OCI-LY7 (cell line): ENCODE data around the gene ERCC4. TPM values are rescaled to one million over a fixed set of nuclear protein-coding genes. Genes with fewer than 3 reads are reported as not detected.

Source experiments
- BruUV-seq: library from RNA; stranded (reverse); fragments of 400-500 nt; replicated peaks from 2 replicates; lab custom pipeline; 2021; lab: Mats Ljungman, UMichigan
- CTCF ChIA-PET: fragments of 300-600 bp; sonication (Branson Sonifier 250); formaldehyde crosslinking; loops from one replicate; lab custom pipeline; 2022; ENCODE audit warnings: antibody characterized with exemption; ENCODE audit not compliant: unreplicated experiment; lab: Charles Lee
- POLR2A ChIA-PET: fragments of 300-600 bp; sonication (Branson Sonifier 250); formaldehyde crosslinking; loops from one replicate; lab custom pipeline; 2022; ENCODE audit warnings: antibody characterized with exemption; lab: Charles Lee
- DNase-seq: peaks from one replicate; pipeline ENCODE4 v3.0.0-alpha.2; 2015; ENCODE audit warnings: low spot score
- H2AFZ ChIP-seq: fragments of 200-600 bp; sonication (generic), shearing (Covaris generic); 2 replicates; pipeline ENCODE4 v1.6.1; 2014; ENCODE audit warnings: mild to moderate bottlenecking, antibody characterized with exemption, low read length, moderate library complexity
- H3K27ac ChIP-seq: fragments of 200-600 bp; sonication (generic); 2 replicates; pipeline ENCODE4 v1.5.1; 2014; ENCODE audit warnings: mixed run types, low read depth, mild to moderate bottlenecking, moderate library complexity, low read length, inconsistent platforms; ENCODE audit not compliant: poor library complexity, severe bottlenecking
- H3K36me3 ChIP-seq: fragments of 200-600 bp; sonication (generic); 2 replicates; pipeline ENCODE4 v1.6.1; 2014; ENCODE audit warnings: mild to moderate bottlenecking, antibody characterized with exemption, low read length, moderate library complexity, mixed read lengths; ENCODE audit not compliant: insufficient read depth
- H3K4me1 ChIP-seq: fragments of 200-600 bp; sonication (generic); 2 replicates; pipeline ENCODE4 v1.5.1; 2014; ENCODE audit warnings: mild to moderate bottlenecking, low read length; ENCODE audit not compliant: insufficient read depth, poor library complexity, severe bottlenecking
- H3K4me2 ChIP-seq: fragments of 200-600 bp; sonication (generic); 2 replicates; pipeline ENCODE4 v1.6.1; 2014; ENCODE audit warnings: mild to moderate bottlenecking, low read length
- H3K4me3 ChIP-seq: fragments of 200-600 bp; sonication (generic); 2 replicates; pipeline ENCODE4 v1.5.1; 2014; ENCODE audit warnings: mild to moderate bottlenecking, low read depth, low read length; ENCODE audit not compliant: poor library complexity, severe bottlenecking
- H3K79me2 ChIP-seq: fragments of 200-600 bp; sonication (generic); 2 replicates; pipeline ENCODE4 v1.6.1; 2016; ENCODE audit warnings: low read depth, mild to moderate bottlenecking, low read length, moderate library complexity, mixed read lengths; ENCODE audit not compliant: insufficient read depth
- H3K9me2 ChIP-seq: fragments of 200-600 bp; sonication (generic); 2 replicates; pipeline ENCODE4 v1.6.1; 2016; ENCODE audit warnings: mild to moderate bottlenecking, low read length, mixed read lengths; ENCODE audit not compliant: insufficient read depth
- H3K9me3 ChIP-seq: fragments of 200-600 bp; sonication (generic); 2 replicates; pipeline ENCODE4 v1.6.1; 2014; ENCODE audit warnings: mild to moderate bottlenecking, mixed run types, low read length, mixed read lengths
- H4K20me1 ChIP-seq: fragments of 200-600 bp; sonication (generic); 2 replicates; pipeline ENCODE4 v1.6.1; 2014; ENCODE audit warnings: mild to moderate bottlenecking, antibody characterized with exemption, low read length, moderate library complexity, mixed read lengths; ENCODE audit not compliant: insufficient read depth
- EZH2phosphoT487 ChIP-seq: fragments of 200-600 bp; sonication (generic); IDR thresholded peaks from 2 replicates; pipeline ENCODE4 v1.6.1; 2018; ENCODE audit warnings: low read depth, borderline replicate concordance, mild to moderate bottlenecking, mixed run types, antibody characterized with exemption, low read length, moderate library complexity, mixed read lengths
- intact Hi-C: fragments of 100-400 bp; cut with micrococcal nuclease; formaldehyde crosslinking; loops from one replicate; pipeline ENCODE4 v1.10.0; 2022; ENCODE audit not compliant: unreplicated experiment
- total RNA-seq, 2 experiments: library from RNA; depleted of rRNA in 1 of 2; stranded (reverse); fragments of >200 nt in 1 of 2; shearing (Covaris generic) in 1 of 2; gene quantifications; 2 replicates each; pipeline ENCODE4 v1.2.3, GENCODE V29; 2014 to 2022
- TF ChIP-seq, protein P1 (sequence below): fragments of 200-600 bp; sonication (generic); conservative IDR thresholded peaks from 2 replicates; pipeline ENCODE4 v1.5.1; 2014; ENCODE audit warnings: mild to moderate bottlenecking, antibody characterized with exemption, low read length, moderate library complexity, mixed read lengths

Gene ERCC4
- total RNA-seq, 2 experiments from 2014 or later, result 7.3 to 21.6 TPM

DNA sequence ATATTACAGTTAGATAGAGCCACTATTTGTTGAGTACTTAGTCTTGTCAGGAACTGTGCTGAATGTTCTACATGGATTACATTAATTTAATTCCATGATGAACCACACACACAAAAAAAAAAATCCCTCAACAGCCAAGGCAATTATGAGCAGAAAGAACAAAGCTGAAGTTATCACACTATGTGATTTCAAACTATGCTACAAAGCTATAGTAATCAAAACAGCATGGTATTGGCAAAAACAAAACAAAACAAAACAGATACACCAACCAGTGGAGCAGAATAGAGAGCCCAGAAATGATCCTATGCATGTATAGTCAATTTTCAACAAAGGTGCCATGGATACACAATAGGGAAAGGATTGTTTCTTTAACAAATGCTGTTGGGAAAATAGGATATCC lies 8.1 kb upstream of the ERCC4 start:
- Histone ChIP-seq H3K4me2 (no peak overlapping the region), H3K9me3 (peaks cover 11% of the 10 kb centered on the region), H3K4me3 (no peak overlapping the region), H3K27ac (no peak overlapping the region), H3K9me2 (no peaks in the 10 kb centered on the region), H4K20me1 (no peaks in the 10 kb centered on the region), H2AFZ (no peak overlapping the region), H3K79me2 (no peaks in the 10 kb centered on the region), H3K4me1 (peaks cover 7% of the 10 kb centered on the region), H3K36me3 (no peaks in the 10 kb centered on the region)
- ChIA-PET POLR2A (no interaction called here), CTCF (no interaction called here)
- intact Hi-C loops, result no loop called here
- BruUV-seq, result no TSS peak
- no peak for DNase-seq
- no peak for TF ChIP-seq EZH2phosphoT487
- TF ChIP-seq, protein P1, sequence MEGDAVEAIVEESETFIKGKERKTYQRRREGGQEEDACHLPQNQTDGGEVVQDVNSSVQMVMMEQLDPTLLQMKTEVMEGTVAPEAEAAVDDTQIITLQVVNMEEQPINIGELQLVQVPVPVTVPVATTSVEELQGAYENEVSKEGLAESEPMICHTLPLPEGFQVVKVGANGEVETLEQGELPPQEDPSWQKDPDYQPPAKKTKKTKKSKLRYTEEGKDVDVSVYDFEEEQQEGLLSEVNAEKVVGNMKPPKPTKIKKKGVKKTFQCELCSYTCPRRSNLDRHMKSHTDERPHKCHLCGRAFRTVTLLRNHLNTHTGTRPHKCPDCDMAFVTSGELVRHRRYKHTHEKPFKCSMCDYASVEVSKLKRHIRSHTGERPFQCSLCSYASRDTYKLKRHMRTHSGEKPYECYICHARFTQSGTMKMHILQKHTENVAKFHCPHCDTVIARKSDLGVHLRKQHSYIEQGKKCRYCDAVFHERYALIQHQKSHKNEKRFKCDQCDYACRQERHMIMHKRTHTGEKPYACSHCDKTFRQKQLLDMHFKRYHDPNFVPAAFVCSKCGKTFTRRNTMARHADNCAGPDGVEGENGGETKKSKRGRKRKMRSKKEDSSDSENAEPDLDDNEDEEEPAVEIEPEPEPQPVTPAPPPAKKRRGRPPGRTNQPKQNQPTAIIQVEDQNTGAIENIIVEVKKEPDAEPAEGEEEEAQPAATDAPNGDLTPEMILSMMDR, result no peak

DNA sequence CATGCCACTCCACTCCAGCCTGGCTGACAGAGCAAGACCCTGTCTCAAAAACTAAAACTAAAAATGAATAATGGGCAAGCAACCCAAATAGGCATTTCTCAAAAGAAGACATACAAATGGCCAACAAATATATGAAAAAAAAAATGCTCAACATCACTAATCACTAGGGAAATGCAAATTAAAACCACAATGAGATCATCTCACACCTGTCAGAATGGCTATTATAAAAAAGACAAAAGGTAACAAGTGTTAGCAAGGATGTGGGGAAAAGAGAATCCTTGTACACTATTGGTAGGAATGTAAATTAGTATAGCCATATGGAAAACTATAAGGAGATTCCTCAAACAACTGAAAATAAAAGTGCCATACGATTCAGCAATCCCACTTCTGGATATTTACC lies 7.1 kb upstream of the ERCC4 start:
- Histone ChIP-seq H3K36me3 (no peaks in the 10 kb centered on the region), H3K27ac (no peak overlapping the region), H3K79me2 (no peaks in the 10 kb centered on the region), H3K4me1 (peaks cover 7% of the 10 kb centered on the region), H2AFZ (no peak overlapping the region), H3K4me3 (no peak overlapping the region), H4K20me1 (no peaks in the 10 kb centered on the region), H3K9me2 (no peaks in the 10 kb centered on the region), H3K9me3 (peaks cover 11% of the 10 kb centered on the region), H3K4me2 (no peak overlapping the region)
- ChIA-PET POLR2A (interaction anchor here (1.4 kb wide), 1 partner anchor 11 kb away, joined by 4 read pairs; no protein-coding TSS in a partner anchor), CTCF (no interaction called here)
- DNase-seq, result no peak
- no TSS peak for BruUV-seq
- intact Hi-C loops, result no loop called here
- TF ChIP-seq, protein P1, result no peak

DNA sequence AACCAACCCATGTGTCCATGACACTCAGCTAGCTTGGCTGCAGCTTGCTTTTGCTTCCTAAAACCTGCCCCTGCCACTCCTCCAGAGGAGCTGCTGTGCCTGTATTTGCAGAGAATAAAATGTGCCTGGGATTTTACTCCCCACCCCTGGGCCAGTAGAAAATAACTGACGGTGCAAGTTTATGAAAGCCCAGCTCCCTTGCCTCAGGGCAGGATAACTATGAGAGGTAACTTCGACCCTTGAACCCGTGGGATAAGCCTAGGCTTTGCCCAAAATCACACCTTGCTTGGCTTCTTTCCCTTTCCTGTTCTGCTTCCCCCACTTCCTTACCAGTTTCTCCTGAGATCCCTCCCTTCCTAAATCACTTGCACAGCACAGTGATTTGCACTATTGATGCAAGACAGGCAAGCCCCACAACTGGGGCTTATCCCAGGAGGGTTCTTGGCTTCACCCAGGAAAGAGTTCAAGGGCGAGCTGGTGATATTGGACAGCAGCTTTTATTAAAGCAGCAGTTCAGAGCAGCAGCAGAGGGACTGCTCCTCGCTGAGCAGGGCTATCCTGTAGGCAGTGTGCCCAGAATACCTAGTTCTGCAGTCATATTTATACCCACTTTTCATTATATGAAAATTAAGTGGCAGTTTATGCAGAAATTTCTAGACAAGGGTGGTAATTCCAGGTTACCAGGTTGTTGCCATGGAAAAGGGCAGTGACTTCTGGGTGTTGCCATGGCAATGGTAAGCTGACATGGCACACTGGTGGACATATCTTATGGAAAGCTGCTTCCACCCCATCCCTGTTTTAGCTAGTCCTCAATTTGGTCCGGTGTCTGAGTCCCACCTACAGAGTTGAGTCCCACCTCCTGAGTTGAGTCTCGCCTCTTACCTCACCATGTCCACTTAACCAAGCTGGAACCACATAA lies 6.3 kb upstream of the ERCC4 start:
- intact Hi-C loops, result no loop called here
- peaks cover 7% of the 10 kb centered on the region for H3K4me1 ChIP-seq
- no peak for DNase-seq
- H2AFZ ChIP-seq, result no peak overlapping the region
- TF ChIP-seq EZH2phosphoT487, result no peak
- TF ChIP-seq, protein P1, result no peak
- no peaks in the 10 kb centered on the region for H3K79me2 ChIP-seq
- no peaks in the 10 kb centered on the region for H3K36me3 ChIP-seq
- BruUV-seq, result no TSS peak
- H3K9me2 ChIP-seq, result no peaks in the 10 kb centered on the region
- peaks cover 11% of the 10 kb centered on the region for H3K9me3 ChIP-seq
- H3K27ac ChIP-seq, result no peak overlapping the region
- ChIA-PET POLR2A (interaction anchor here (1.4 kb wide), 1 partner anchor 12 kb away, joined by 4 read pairs; no protein-coding TSS in a partner anchor), CTCF (interaction anchor here (0.6 kb wide), 1 partner anchor 487 kb away, joined by 4 read pairs; no protein-coding TSS in a partner anchor)
- no peak overlapping the region for H3K4me3 ChIP-seq
- no peak overlapping the region for H3K4me2 ChIP-seq
- no peaks in the 10 kb centered on the region for H4K20me1 ChIP-seq
